DOHH2 (cell line): Measurements from ENCODE around the gene HMGCS2.

Experiments
- H3F3A ChIP-seq: fragments of 200-600 bp; sonication (generic), shearing (Covaris generic); 2 replicates; pipeline ENCODE4 v1.6.0; 2016; ENCODE audit warnings: antibody characterized with exemption, mild to moderate bottlenecking; ENCODE audit not compliant: control insufficient read depth, insufficient read depth
- H3K27ac ChIP-seq: fragments of 200-600 bp; sonication (generic); 2 replicates; pipeline ENCODE4 v1.5.1; 2014; ENCODE audit warnings: low read depth, mild to moderate bottlenecking, low read length, moderate library complexity
- H3K27me3 ChIP-seq: fragments of 200-600 bp; sonication (generic); 2 replicates; pipeline ENCODE4 v1.6.1; 2014; ENCODE audit warnings: mild to moderate bottlenecking, low read length, mixed read lengths; ENCODE audit not compliant: control insufficient read depth
- H3K36me3 ChIP-seq: fragments of 200-600 bp; sonication (generic); 2 replicates; pipeline ENCODE4 v1.6.1; 2014; ENCODE audit warnings: mild to moderate bottlenecking, low read length, moderate library complexity, mixed read lengths; ENCODE audit not compliant: control insufficient read depth
- H3K4me1 ChIP-seq: fragments of 200-600 bp; sonication (generic); 2 replicates; pipeline ENCODE4 v1.6.1; 2014; ENCODE audit warnings: mild to moderate bottlenecking, low read length, mixed read lengths; ENCODE audit not compliant: control insufficient read depth
- H3K4me2 ChIP-seq: fragments of 200-600 bp; sonication (generic); 2 replicates; pipeline ENCODE4 v1.6.0; 2014; ENCODE audit warnings: mild to moderate bottlenecking, low read length, moderate library complexity
- H3K4me3 ChIP-seq: fragments of 200-600 bp; sonication (generic); 2 replicates; pipeline ENCODE4 v1.5.1; 2014; ENCODE audit warnings: mild to moderate bottlenecking, low read length, mixed read lengths
- H3K79me2 ChIP-seq: fragments of 200-600 bp; sonication (generic); 2 replicates; pipeline ENCODE4 v1.6.1; 2014; ENCODE audit warnings: mild to moderate bottlenecking, low read length, mixed read lengths; ENCODE audit not compliant: control insufficient read depth
- H3K9me2 ChIP-seq: fragments of 200-600 bp; sonication (generic); replicated peaks from 2 replicates; pipeline ENCODE4 v1.6.1; 2014; ENCODE audit warnings: mild to moderate bottlenecking, low read length, mixed read lengths; ENCODE audit not compliant: control insufficient read depth
- H3K9me3 ChIP-seq: fragments of 200-600 bp; sonication (generic); 2 replicates; pipeline ENCODE4 v1.6.1; 2014; ENCODE audit warnings: antibody characterized with exemption, low read length, mixed read lengths; ENCODE audit not compliant: control insufficient read depth, insufficient read depth
- H4K20me1 ChIP-seq: fragments of 200-600 bp; sonication (generic); 2 replicates; pipeline ENCODE4 v1.6.0; 2014; ENCODE audit warnings: low read depth, mild to moderate bottlenecking, antibody characterized with exemption, low read length, moderate library complexity; ENCODE audit not compliant: control insufficient read depth, insufficient read depth
- EZH2phosphoT487 ChIP-seq: fragments of 200-600 bp; sonication (generic); IDR thresholded peaks from 2 replicates; pipeline ENCODE4 v1.6.1; 2017; ENCODE audit warnings: borderline replicate concordance, mild to moderate bottlenecking, antibody characterized with exemption, low read length, moderate library complexity, mixed read lengths
- TF ChIP-seq, protein P1 (sequence below): fragments of 200-600 bp; sonication (generic); IDR thresholded peaks from one replicate; pipeline ENCODE4 v1.5.1; 2014; ENCODE audit warnings: antibody characterized with exemption, mild to moderate bottlenecking, low read depth, low read length; ENCODE audit not compliant: poor library complexity, severe bottlenecking

Gene HMGCS2

GRCh38 chr1:119747451-119747850 lies 21.3 kb downstream of the HMGCS2 start:
- Histone ChIP-seq H3K9me2 (no peaks in the 10 kb centered on the region), H3K4me1 (peaks cover 11% of the 10 kb centered on the region), H3K9me3 (no peaks in the 10 kb centered on the region), H3F3A (no peaks in the 10 kb centered on the region), H3K4me2 (no peak overlapping the region), H3K27me3 (no peaks in the 10 kb centered on the region), H4K20me1 (no peaks in the 10 kb centered on the region), H3K79me2 (no peaks in the 10 kb centered on the region), H3K4me3 (no peak overlapping the region), H3K36me3 (peaks cover 24% of the 10 kb centered on the region), H3K27ac (no peak overlapping the region)
- TF ChIP-seq, protein P1, sequence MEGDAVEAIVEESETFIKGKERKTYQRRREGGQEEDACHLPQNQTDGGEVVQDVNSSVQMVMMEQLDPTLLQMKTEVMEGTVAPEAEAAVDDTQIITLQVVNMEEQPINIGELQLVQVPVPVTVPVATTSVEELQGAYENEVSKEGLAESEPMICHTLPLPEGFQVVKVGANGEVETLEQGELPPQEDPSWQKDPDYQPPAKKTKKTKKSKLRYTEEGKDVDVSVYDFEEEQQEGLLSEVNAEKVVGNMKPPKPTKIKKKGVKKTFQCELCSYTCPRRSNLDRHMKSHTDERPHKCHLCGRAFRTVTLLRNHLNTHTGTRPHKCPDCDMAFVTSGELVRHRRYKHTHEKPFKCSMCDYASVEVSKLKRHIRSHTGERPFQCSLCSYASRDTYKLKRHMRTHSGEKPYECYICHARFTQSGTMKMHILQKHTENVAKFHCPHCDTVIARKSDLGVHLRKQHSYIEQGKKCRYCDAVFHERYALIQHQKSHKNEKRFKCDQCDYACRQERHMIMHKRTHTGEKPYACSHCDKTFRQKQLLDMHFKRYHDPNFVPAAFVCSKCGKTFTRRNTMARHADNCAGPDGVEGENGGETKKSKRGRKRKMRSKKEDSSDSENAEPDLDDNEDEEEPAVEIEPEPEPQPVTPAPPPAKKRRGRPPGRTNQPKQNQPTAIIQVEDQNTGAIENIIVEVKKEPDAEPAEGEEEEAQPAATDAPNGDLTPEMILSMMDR: no peak
- no peak for TF ChIP-seq EZH2phosphoT487

DNA sequence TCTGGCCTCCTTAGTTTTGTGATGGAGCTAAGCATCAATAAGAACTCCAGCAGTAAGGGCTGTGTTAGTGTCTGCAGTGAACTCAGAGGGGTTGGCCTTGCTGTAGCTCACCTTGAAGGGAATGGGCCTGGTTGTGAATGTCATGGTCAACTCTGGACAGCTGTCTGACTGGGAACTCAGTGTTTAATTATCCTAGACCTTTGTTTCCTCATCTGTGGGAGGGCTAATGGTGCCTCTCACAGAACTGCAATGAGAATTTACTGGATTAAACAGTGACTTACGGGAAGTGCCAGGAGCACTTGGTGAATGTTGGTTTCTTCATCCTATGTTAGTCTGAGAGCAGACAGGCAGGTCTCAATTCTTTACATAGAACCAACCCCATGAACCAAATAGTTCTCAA lies 23.7 kb downstream of the HMGCS2 start:
- Histone ChIP-seq H3F3A (no peaks in the 10 kb centered on the region), H3K9me2 (no peaks in the 10 kb centered on the region), H4K20me1 (no peaks in the 10 kb centered on the region), H3K4me1 (peaks cover 11% of the 10 kb centered on the region), H3K27ac (no peak overlapping the region), H3K27me3 (no peaks in the 10 kb centered on the region), H3K4me3 (no peak overlapping the region), H3K9me3 (no peaks in the 10 kb centered on the region), H3K36me3 (peaks cover 47% of the 10 kb centered on the region), H3K79me2 (no peaks in the 10 kb centered on the region), H3K4me2 (no peak overlapping the region)
- TF ChIP-seq, protein P1: no peak
- no peak for TF ChIP-seq EZH2phosphoT487

GRCh38 chr1:119744598-119744942 lies 24.1 kb downstream of the HMGCS2 start:
- Histone ChIP-seq H4K20me1 (no peaks in the 10 kb centered on the region), H3K27me3 (no peaks in the 10 kb centered on the region), H3K4me1 (peaks cover 11% of the 10 kb centered on the region), H3K9me3 (no peaks in the 10 kb centered on the region), H3K4me2 (no peak overlapping the region), H3K79me2 (no peaks in the 10 kb centered on the region), H3K4me3 (no peak overlapping the region), H3F3A (no peaks in the 10 kb centered on the region), H3K9me2 (no peaks in the 10 kb centered on the region), H3K36me3 (peaks cover 52% of the 10 kb centered on the region), H3K27ac (no peak overlapping the region)
- TF ChIP-seq EZH2phosphoT487: no peak
- TF ChIP-seq, protein P1: no peak
